Naive B cell (primary cell): Measurements from ENCODE around the gene LAMA5. TPM values are rescaled to one million over a fixed set of nuclear protein-coding genes. Genes with fewer than 3 reads are reported as not detected.
"Not testable (repeated sequence)": the region's sequence is repeated elsewhere in the genome, so short reads cannot be mapped to it uniquely, and the experiment has no call there.

Experiments
- ATAC-seq, 2 donors: fragments of 150-1000 bp; cut with Tn5 transposase; 2 replicates each; pipeline ENCODE4 v1.10.0; 2021; ENCODE audit warnings: low read depth in 2 of 2, mild to moderate bottlenecking in 2 of 2, moderate library complexity in 2 of 2
- DNase-seq: peaks from one replicate; pipeline ENCODE4 v3.0.0; 2022
- H3K27ac Mint-ChIP-seq, 6 donors: one replicate each; pipeline ENCODE4 v1.8.0; 2020 to 2022; ENCODE audit warnings: mild to moderate bottlenecking in 6 of 6, mixed read lengths in 6 of 6, moderate library complexity in 5 of 6, inconsistent platforms in 2 of 6
- H3K27me3 Mint-ChIP-seq, 3 donors: one replicate each; pipeline ENCODE4 v1.8.0; 2021 to 2022; ENCODE audit warnings: mixed read lengths in 3 of 3, mild to moderate bottlenecking in 1 of 3
- H3K36me3 Mint-ChIP-seq, 2 donors: one replicate each; pipeline ENCODE4 v1.8.0; 2020 to 2022; ENCODE audit warnings: mixed read lengths in 2 of 2, inconsistent platforms in 1 of 2, mild to moderate bottlenecking in 1 of 2
- H3K4me1 Mint-ChIP-seq, 3 donors: one replicate each; pipeline ENCODE4 v1.8.0; 2020 to 2022; ENCODE audit warnings: mixed read lengths in 3 of 3, inconsistent platforms in 1 of 3, mild to moderate bottlenecking in 1 of 3, moderate library complexity in 1 of 3
- H3K4me3 Mint-ChIP-seq, 8 donors: one replicate each; pipeline ENCODE4 v1.8.0; 2020 to 2022; ENCODE audit warnings: mild to moderate bottlenecking in 8 of 8, mixed read lengths in 8 of 8, moderate library complexity in 8 of 8, inconsistent platforms in 2 of 8
- H3K9me3 Mint-ChIP-seq, 7 donors: one replicate each; pipeline ENCODE4 v1.8.0; 2020 to 2022; ENCODE audit warnings: mixed read lengths in 7 of 7, mild to moderate bottlenecking in 5 of 7, inconsistent platforms in 2 of 7, moderate library complexity in 1 of 7
- polyA plus RNA-seq, 6 donors: library from polyadenylated mRNA; unstranded; fragments of 300-500 nt; fragmentation: Illumina TruSeq; gene quantifications; one replicate each; pipeline ENCODE4 v1.2.3, GENCODE V29; 2021; ENCODE audit warnings: low read depth in 6 of 6

Gene LAMA5
- polyA plus RNA-seq, 6 donors from 2014 or later = 0.50 to 11.9 (median 6.1) TPM

DNA sequence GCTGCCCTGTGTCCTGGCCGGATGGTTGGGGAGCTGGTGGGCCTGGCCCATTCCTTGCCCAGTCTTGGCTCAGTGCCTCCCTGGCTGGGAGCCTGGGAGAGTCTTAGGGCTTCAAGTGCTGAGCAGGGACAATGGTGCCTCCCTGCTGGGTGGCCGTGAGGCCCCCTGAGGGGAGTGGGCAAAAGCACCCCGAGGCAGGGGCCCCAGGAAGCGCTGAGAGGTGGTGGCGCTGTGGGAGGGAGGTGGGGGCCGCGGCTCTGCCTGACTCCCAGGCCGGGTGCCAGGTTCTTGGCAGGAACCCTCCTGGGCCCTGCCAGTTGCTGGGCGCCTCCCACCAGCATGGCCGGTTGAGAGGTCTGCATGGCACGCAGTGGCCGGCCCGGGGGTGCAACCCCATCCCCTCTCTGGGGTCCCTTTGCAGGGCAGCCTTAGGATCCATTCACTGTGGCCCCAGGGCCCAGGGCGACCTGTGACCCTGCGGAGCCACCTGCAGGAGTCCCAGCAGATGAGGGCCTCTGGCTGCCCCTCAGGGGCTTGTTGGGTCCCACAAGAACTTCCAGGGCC lies 10.6 kb upstream of the LAMA5 start:
- no peak overlapping the region for H3K4me3 Mint-ChIP-seq
- H3K9me3 Mint-ChIP-seq = peaks cover 0 to 6% (median 0%) of the 10 kb centered on the region in 7 donors

DNA sequence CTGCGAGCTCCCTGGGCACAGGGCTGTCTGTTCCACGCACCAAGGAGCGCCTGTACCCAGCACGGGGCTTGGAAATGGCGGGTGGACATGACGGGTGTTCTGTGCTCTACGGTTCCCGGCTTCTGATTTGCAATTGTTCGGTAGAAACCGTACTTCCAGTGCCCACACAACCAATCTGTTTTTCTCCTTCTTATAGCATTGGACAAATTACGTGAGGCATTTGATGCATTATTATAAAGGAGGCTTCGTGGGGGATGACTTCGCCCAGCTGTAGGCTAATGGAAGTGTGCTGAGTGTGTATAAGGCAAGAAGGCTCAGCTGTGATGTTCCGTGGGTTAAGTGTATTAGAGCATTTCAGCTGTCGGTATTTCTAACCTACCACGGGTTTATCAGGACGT lies 10.0 kb upstream of the LAMA5 start:
- ATAC-seq (no peak), DNase-seq (no peak)
- peaks cover 4 to 7% (median 5%) of the 10 kb centered on the region in 3 donors for H3K27me3 Mint-ChIP-seq
- H3K4me1 Mint-ChIP-seq = peaks cover 11 to 14% (median 13%) of the 10 kb centered on the region in 3 donors
- H3K27ac Mint-ChIP-seq = peak overlapping the region in 1 of 6 donors; percentile 66
- H3K36me3 Mint-ChIP-seq = peaks cover 4 to 6% of the 10 kb centered on the region in 2 donors
- H3K9me3 Mint-ChIP-seq = peaks cover 0 to 4% (median 0%) of the 10 kb centered on the region in 7 donors
- H3K4me3 Mint-ChIP-seq = peak overlapping the region in 1 of 8 donors; percentile 21

More for the DNA sequence above, 10.6 kb upstream of the LAMA5 start:
- H3K27me3 Mint-ChIP-seq = peaks cover 2 to 7% (median 2%) of the 10 kb centered on the region in 3 donors
- ATAC-seq = no peak
- no peak for DNase-seq
- H3K27ac Mint-ChIP-seq = no peak overlapping the region
- peaks cover 6 to 10% of the 10 kb centered on the region in 2 donors for H3K36me3 Mint-ChIP-seq
- H3K4me1 Mint-ChIP-seq = peaks cover 15 to 19% (median 18%) of the 10 kb centered on the region in 3 donors

DNA sequence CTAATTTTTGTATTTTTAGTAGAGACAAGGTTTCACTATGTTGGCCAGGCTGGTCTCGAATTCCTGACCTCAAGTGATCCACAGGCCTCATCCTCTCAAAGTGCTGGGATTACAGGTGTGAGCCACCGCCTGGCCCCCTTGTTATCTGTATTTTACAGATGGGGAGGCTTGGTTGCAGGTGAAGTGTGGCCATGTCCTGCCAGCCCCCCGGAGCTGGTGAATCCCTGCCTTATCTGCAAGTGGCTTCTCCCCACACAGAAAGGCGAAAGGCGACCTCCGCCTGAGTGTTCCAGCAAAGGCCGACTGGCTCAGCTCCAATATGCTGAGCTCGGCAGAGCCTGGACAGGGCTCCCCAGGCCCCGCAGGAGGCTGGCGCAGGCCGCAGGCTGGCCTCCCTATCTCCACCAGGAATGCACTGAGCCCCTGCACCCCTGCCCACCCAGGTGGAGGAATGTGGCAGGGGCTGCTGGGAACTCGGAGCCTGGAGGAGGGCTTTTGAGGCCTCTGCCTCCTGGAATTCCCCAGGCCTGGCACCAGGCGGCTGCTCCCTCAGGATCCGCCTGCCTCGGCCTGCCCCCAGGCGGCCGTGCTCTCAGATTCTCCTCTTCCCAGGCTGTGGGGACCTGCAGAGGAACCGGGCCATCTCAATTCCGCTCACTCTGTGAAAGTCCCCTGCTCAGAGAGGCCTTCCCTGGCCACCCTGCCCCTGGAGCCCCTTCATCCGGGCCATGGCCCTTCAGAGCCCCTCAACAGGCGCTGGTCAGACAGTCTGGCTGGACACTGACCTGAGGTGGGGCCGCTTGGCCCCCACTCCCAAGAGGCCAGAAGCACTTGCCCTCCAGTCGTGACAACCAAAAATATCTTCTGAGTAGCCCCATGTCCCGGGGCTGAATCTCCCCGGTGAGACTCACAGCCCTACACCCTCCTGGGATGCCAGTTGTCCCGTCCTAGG lies 9.3 kb upstream of the LAMA5 start:
- DNase-seq (no peak), ATAC-seq (no peak)
- Mint-ChIP-seq H3K36me3 (no peaks in the 10 kb centered on the region), H3K4me1 (peaks cover 7 to 10% (median 8%) of the 10 kb centered on the region in 3 donors), H3K27me3 (peaks cover 4 to 7% (median 5%) of the 10 kb centered on the region in 3 donors), H3K9me3 (no peaks in the 10 kb centered on the region), H3K4me3 (peak overlapping the region in 1 of 8 donors; percentile 21), H3K27ac (no peak overlapping the region)

GRCh38 chr20:62374331-62375152 lies 7.4 kb upstream of the LAMA5 start:
- Mint-ChIP-seq H3K4me3 (peak overlapping the region in 1 of 8 donors; percentile 65), H3K9me3 (no peaks in the 10 kb centered on the region)
- ATAC-seq = no peak

DNA sequence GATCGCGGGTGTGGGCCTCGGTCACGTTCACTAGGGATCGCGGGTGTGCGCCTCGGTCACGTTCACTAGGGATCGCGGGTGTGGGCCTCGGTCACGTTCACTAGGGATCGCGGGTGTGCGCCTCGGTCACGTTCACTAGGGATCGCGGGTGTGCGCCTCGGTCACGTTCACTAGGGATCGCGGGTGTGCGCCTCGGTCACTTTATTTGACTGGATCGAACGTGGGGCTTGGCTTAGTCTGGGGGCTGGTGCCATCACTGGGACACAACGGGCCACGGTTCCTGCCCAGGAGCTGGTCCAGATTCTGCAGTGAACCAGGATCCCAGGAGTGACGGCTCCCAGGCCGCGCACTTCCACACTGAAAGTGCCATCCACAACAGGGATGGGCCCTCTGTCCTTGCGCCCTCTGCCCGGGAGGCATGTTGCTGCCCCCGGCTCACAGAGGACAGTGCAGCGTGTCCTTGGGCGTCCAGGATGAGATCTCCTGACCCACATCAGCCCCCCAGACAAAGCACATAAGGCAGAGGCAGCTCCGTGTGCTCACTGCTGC lies 6.6 kb upstream of the LAMA5 start:
- not testable (repeated sequence) for ATAC-seq, DNase-seq, H3K4me3 Mint-ChIP-seq, H3K36me3 Mint-ChIP-seq, H3K9me3 Mint-ChIP-seq
- H3K27me3 Mint-ChIP-seq = peaks cover 5 to 12% (median 11%) of the 10 kb centered on the region in 3 donors
- H3K4me1 Mint-ChIP-seq = peaks cover 12 to 13% (median 13%) of the 10 kb centered on the region in 3 donors
- peak overlapping the region in 1 of 6 donors; percentile 26 for H3K27ac Mint-ChIP-seq

More at GRCh38 chr20:62374331-62375152, 7.4 kb upstream of the LAMA5 start:
- peaks cover 4 to 7% (median 5%) of the 10 kb centered on the region in 3 donors for H3K27me3 Mint-ChIP-seq
- H3K36me3 Mint-ChIP-seq = no peaks in the 10 kb centered on the region
- H3K4me1 Mint-ChIP-seq = peaks cover 7 to 10% (median 8%) of the 10 kb centered on the region in 3 donors
- no peak for DNase-seq
- H3K27ac Mint-ChIP-seq = peak overlapping the region in 1 of 6 donors; percentile 66

DNA sequence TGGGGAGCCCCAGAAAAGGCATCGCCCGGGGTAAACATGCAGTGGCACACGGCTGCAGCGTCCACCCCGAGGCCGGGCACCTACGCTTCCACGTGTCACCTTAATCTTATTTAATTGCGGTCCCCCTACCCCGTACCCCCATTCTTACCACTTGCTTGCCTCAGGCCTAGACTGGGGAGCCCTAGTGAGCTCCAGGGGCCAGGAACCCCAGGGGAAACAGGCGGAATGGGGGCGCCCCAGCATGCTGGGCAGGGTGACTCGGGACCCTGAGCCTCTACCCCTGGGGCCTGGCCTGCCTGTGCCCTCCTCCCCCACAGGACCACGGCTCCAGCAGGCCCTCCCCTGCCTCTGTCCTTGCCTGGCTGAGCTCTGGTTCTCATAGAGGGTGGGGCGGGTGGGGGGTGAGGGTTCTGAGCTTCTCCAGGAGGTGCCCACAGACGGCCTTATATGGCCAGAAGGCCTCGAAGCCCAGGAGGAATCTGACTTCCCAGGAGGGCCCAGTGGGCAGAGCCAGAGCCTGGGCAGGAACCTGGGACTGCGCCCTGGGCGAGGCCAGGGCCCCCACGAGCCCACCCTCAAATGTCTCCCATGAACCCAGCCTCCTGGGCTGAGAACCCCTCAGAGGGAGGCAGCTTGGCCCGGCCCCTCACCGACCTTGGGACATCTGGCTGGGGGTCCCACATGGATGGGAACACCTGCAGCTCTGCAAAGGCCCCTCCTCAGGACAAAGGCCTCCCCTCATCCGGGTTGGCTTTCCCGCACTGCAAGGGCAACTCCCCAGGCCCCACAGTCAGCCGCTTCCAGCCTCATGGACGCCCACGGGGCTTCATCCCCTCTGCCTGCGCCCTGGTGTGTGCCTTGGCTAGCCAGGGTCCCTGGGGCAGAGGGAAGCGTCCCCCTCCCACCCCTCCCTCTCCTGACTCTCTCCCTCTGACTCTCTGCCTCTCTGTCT lies 5.2 kb upstream of the LAMA5 start:
- peaks cover 15 to 20% (median 18%) of the 10 kb centered on the region in 3 donors for H3K4me1 Mint-ChIP-seq
- H3K27me3 Mint-ChIP-seq = peaks cover 5 to 18% (median 11%) of the 10 kb centered on the region in 3 donors
- no peaks in the 10 kb centered on the region for H3K36me3 Mint-ChIP-seq
- no peak for DNase-seq
- H3K27ac Mint-ChIP-seq = peak overlapping the region in 1 of 6 donors; percentile 47
- H3K9me3 Mint-ChIP-seq = no peaks in the 10 kb centered on the region
- no peak for ATAC-seq
- peak overlapping the region in 2 of 8 donors; percentile 13 to 72 for H3K4me3 Mint-ChIP-seq

DNA sequence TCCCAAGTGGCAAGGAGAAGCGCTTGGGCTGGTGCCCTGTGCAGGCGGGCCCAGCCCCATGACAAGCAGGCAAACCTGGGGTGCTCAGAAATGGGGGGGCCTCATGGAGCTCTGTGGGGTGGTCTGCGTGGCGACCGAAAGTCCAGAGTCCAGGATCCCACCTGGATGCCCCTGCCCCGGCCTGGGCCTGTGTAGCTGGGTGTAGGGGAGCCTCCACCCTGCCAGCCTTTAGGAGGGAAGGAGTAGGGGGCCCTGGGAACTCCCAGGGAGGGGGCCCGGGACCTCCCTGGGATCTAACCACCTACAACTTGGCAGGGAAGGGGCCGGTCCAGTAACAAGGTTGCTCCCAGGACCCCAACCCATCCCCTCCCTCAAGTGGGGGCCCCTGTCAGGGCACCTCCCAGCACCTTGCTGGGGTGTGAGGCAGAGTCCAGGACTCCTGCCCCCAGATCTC lies 4.5 kb upstream of the LAMA5 start:
- no peak for ATAC-seq
- peaks cover 13 to 18% (median 16%) of the 10 kb centered on the region in 3 donors for H3K4me1 Mint-ChIP-seq
- no peak for DNase-seq

DNA sequence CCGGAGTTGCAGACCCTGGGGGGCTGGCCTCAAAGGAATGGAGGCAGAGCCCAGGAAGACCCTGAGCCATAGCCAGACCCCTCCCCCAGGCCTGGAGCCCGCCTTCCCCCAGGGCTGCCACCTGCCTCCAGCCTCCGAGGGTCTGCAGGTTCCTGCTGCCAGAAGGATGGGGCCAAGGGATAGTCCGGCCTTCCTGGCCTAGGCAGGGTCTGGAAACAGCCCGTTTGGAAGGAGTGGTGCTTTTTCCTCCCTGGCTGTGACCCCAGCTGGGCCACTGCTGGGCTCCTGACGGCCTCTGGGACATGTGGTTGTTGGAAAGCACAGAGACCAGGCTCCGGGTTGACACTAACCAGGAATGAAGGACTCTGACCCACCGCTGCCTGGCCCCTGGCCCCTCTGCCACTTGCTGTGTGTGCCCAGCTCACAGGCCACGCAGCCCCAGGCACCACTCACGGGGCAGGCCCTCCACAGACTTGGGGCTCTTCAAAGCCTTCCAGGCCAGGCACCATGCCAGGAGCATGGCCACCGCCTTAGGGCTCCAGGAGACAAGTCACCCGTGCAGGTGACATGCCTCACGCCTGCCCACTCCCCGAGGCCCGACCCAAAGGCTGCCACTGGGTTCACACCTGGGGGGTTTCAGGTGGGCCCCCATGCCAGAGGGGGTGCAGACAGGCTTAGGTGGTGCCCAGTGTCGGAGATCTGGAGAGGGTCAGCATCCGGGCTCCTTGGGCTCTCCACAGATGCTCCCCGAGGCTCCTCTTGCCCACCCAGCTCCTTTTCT lies 3.9 kb upstream of the LAMA5 start:
- Mint-ChIP-seq H3K4me3 (no peak overlapping the region), H3K9me3 (no peaks in the 10 kb centered on the region), H3K27me3 (peaks cover 5 to 18% (median 11%) of the 10 kb centered on the region in 3 donors), H3K4me1 (peaks cover 16 to 19% (median 16%) of the 10 kb centered on the region in 3 donors), H3K36me3 (no peaks in the 10 kb centered on the region), H3K27ac (no peak overlapping the region)
- DNase-seq = no peak
- ATAC-seq = no peak

More for the DNA sequence above, 4.5 kb upstream of the LAMA5 start:
- H3K36me3 Mint-ChIP-seq = no peaks in the 10 kb centered on the region
- H3K9me3 Mint-ChIP-seq = no peaks in the 10 kb centered on the region
- peak overlapping the region in 1 of 6 donors; percentile 47 for H3K27ac Mint-ChIP-seq
- H3K4me3 Mint-ChIP-seq = no peak overlapping the region
- peaks cover 5 to 18% (median 11%) of the 10 kb centered on the region in 3 donors for H3K27me3 Mint-ChIP-seq

DNA sequence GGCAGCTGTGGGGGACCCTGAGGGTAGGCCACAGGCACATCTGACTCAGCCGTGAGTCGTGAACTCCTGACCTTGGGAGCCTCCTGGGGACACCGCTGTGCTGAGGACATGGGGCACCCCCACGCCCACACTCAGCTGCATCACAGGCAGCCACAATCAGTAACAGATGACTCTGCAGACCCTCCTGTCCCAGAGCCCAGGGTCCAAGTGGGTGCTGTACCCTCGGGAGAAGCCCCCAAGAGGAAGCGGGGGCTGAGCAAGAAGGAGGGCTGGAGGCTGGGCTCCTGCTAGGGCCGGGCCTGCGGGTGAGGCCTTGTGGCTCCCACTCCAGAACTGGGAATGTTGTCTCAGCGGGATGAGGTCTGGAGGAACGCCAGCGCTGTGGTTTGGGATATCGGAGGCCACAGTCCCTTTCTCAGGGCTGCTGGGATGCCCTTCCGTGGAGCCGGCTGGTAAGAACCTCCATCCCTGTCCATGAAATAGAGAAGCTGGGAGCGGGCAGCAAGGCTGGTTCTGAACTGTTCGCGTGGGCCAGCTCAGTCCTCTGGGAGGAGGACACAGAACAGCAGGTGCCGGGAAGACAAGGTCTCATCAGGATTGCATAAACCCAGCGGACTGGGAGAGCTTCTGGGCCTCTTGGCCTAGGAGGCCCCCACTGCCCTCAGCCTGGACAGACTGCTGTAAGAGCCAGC lies 3.1 kb upstream of the LAMA5 start:
- Mint-ChIP-seq H3K9me3 (no peaks in the 10 kb centered on the region), H3K36me3 (no peaks in the 10 kb centered on the region), H3K27ac (no peak overlapping the region), H3K27me3 (peaks cover 5 to 18% (median 11%) of the 10 kb centered on the region in 3 donors), H3K4me3 (no peak overlapping the region), H3K4me1 (peaks cover 18 to 25% (median 22%) of the 10 kb centered on the region in 3 donors)
- ATAC-seq = no peak
- DNase-seq = no peak

- ATAC-seq = no peak
- Mint-ChIP-seq H3K36me3 (no peaks in the 10 kb centered on the region), H3K27me3 (peaks cover 5 to 18% (median 11%) of the 10 kb centered on the region in 3 donors), H3K27ac (no peak overlapping the region), H3K4me3 (no peak overlapping the region), H3K9me3 (no peaks in the 10 kb centered on the region), H3K4me1 (peaks cover 20 to 30% (median 24%) of the 10 kb centered on the region in 3 donors)
- no peak for DNase-seq
These were observed 2.7 kb upstream of the LAMA5 start for GRCh38 chr20:62369815-62370114.
